ENCODE data around the gene FYB1. TPM values are rescaled to one million over a fixed set of nuclear protein-coding genes. Genes with fewer than 3 reads are reported as not detected.

The FYB1 gene
- total RNA-seq, 1 experiment from 2014 or later = 10.5 TPM

DNA sequence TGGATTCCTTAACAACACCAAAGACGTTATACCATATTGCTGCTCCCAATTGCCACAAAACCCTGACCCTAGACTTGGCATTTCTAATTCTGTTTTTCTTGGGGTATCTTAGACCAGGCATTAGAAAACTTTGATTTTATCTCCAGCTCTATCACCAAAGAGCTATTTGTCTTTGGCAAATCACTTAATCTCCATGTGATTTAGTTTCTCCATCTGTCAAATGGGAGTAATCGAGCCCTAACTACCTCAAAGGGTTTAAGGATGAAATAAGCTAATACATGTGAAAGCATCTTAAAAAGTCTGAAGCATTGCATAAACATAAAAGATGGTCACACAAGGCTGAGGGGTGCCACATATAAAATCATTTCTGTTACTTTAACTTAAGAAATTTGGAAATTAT, 60.6 kb downstream of the FYB1 start:
- no peaks in the 10 kb centered on the region for H3K36me3 ChIP-seq (ENCODE audit: low read depth)
- no peak overlapping the region for H3K27ac ChIP-seq
- no peaks in the 10 kb centered on the region; the same call in 1 of the 2 replicates for H3F3A ChIP-seq (ENCODE audit: insufficient read depth, low read depth)
- peaks cover 10% of the 10 kb centered on the region; the same call in 1 of the 2 replicates for H3K4me1 ChIP-seq (replicated peaks; ENCODE audit: insufficient read depth)
- peak overlapping the region; percentile 69; the same call in 1 of the 2 replicates for H2AFZ ChIP-seq
- CTCF ChIA-PET = interaction anchor here (0.6 kb wide), 1 partner anchor 60 kb away, joined by 7 read pairs; no protein-coding TSS in a partner anchor
- intact Hi-C loops (cut with micrococcal nuclease; ENCODE audit: unreplicated experiment) = no loop called here
- H3K79me2 ChIP-seq (ENCODE audit: low read depth) = no peaks in the 10 kb centered on the region
- no peak overlapping the region for H3K4me2 ChIP-seq
- POLR2A ChIA-PET (ENCODE audit: unreplicated experiment) = no interaction called here
- BruUV-seq (replicated peaks) = no TSS peak
- H3K27me3 ChIP-seq (ENCODE audit: insufficient read depth, low read depth) = no peaks in the 10 kb centered on the region
- H3K4me3 ChIP-seq = no peak overlapping the region
- 0 out of 2 replicates have a peak, but pooled peaks cover 5% of the 10 kb centered on the region for H3K9me2 ChIP-seq (ENCODE audit: insufficient read depth)
- DNase-seq = no peak
- 0 out of 2 replicates have a peak, but pooled peaks cover 3% of the 10 kb centered on the region for H3K9me3 ChIP-seq (ENCODE audit: insufficient read depth, low read depth)
- H4K20me1 ChIP-seq (ENCODE audit: insufficient read depth) = no peaks in the 10 kb centered on the region
- TF ChIP-seq, protein P1, sequence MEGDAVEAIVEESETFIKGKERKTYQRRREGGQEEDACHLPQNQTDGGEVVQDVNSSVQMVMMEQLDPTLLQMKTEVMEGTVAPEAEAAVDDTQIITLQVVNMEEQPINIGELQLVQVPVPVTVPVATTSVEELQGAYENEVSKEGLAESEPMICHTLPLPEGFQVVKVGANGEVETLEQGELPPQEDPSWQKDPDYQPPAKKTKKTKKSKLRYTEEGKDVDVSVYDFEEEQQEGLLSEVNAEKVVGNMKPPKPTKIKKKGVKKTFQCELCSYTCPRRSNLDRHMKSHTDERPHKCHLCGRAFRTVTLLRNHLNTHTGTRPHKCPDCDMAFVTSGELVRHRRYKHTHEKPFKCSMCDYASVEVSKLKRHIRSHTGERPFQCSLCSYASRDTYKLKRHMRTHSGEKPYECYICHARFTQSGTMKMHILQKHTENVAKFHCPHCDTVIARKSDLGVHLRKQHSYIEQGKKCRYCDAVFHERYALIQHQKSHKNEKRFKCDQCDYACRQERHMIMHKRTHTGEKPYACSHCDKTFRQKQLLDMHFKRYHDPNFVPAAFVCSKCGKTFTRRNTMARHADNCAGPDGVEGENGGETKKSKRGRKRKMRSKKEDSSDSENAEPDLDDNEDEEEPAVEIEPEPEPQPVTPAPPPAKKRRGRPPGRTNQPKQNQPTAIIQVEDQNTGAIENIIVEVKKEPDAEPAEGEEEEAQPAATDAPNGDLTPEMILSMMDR (conservative IDR thresholded peaks at IDR 0.05) = no peak
- no peak for TF ChIP-seq EZH2 (IDR thresholded peaks at IDR 0.05; ENCODE audit: low read depth)

DNA sequence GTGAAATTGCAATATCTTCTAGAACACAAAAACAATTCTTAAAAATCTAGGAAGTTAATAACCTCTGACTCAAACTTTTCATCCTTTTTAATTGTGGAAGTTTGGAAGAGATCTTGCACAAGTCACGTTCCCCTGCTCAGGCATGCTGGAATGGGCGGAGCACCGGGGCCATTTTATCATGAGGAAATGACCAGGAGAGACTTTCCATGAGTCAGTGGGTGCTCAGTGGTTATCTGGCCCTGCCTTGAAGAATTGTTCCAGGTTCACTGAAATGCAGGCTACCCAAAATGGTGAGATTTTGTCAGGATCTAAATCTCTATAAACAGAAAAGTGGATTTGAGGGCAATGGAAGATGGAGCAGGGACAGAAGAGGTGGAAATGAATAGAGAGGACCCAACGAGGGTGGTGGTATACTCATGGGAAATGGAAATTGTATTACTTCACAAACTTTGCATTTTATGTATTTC, 61.2 kb downstream of the FYB1 start:
- TF ChIP-seq, protein P1 (conservative IDR thresholded peaks at IDR 0.05) = no peak
- TF ChIP-seq EZH2 (IDR thresholded peaks at IDR 0.05; ENCODE audit: low read depth) = no peak
- Histone ChIP-seq H3K79me2 (ENCODE audit: low read depth) (no peaks in the 10 kb centered on the region), H3K27me3 (ENCODE audit: insufficient read depth, low read depth) (no peaks in the 10 kb centered on the region), H3K9me2 (ENCODE audit: insufficient read depth) (0 out of 2 replicates have a peak, but pooled peaks cover 5% of the 10 kb centered on the region), H3K9me3 (ENCODE audit: insufficient read depth, low read depth) (0 out of 2 replicates have a peak, but pooled peaks cover 3% of the 10 kb centered on the region), H2AFZ (peak overlapping the region; percentile 69), H3K4me1 (replicated peaks; ENCODE audit: insufficient read depth) (peaks cover 10% of the 10 kb centered on the region; the same call in 1 of the 2 replicates), H4K20me1 (ENCODE audit: insufficient read depth) (no peaks in the 10 kb centered on the region), H3K27ac (no peak overlapping the region), H3K36me3 (ENCODE audit: low read depth) (no peaks in the 10 kb centered on the region), H3F3A (ENCODE audit: insufficient read depth, low read depth) (no peaks in the 10 kb centered on the region; the same call in 1 of the 2 replicates), H3K4me2 (no peak overlapping the region), H3K4me3 (no peak overlapping the region)
- peak in 1 of 2 experiments; percentile 41 for DNase-seq
- BruUV-seq (replicated peaks) = no TSS peak
- ChIA-PET CTCF (interaction anchor here (0.6 kb wide), 1 partner anchor 59 kb away, joined by 7 read pairs; no protein-coding TSS in a partner anchor), POLR2A (ENCODE audit: unreplicated experiment) (no interaction called here)
- intact Hi-C loops (cut with micrococcal nuclease; ENCODE audit: unreplicated experiment) = no loop called here

DNA sequence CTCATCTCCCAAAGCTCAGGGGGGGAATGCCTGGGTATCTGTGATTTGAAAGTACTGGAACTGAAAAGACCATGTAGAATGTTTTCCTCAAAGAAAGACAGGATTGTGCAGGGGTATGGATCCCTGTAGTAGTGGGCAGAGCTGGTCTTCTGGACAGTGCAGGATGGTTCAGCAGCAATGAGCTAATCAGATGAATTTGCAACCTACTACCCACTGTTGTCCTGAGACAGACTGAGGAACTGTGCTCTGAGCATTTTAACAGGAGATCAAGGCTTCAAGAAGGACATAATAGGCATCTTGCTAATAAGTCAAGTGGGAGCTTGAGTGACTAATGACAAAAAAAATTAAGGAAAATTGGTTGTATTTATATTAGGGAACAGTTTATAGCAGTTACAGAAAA, 61.7 kb downstream of the FYB1 start:
- Histone ChIP-seq H3K27ac (no peak overlapping the region), H3K79me2 (ENCODE audit: low read depth) (no peaks in the 10 kb centered on the region), H3K4me1 (replicated peaks; ENCODE audit: insufficient read depth) (peaks cover 10% of the 10 kb centered on the region; the same call in 1 of the 2 replicates), H4K20me1 (ENCODE audit: insufficient read depth) (no peaks in the 10 kb centered on the region), H3K9me2 (ENCODE audit: insufficient read depth) (0 out of 2 replicates have a peak, but pooled peaks cover 5% of the 10 kb centered on the region), H3K27me3 (ENCODE audit: insufficient read depth, low read depth) (no peaks in the 10 kb centered on the region), H2AFZ (peak overlapping the region; percentile 69; the same call in 1 of the 2 replicates), H3K4me2 (no peak overlapping the region), H3K36me3 (ENCODE audit: low read depth) (no peaks in the 10 kb centered on the region), H3K9me3 (ENCODE audit: insufficient read depth, low read depth) (0 out of 2 replicates have a peak, but pooled peaks cover 3% of the 10 kb centered on the region), H3K4me3 (no peak overlapping the region), H3F3A (ENCODE audit: insufficient read depth, low read depth) (no peaks in the 10 kb centered on the region; the same call in 1 of the 2 replicates)
- no peak for DNase-seq
- POLR2A ChIA-PET (ENCODE audit: unreplicated experiment) = no interaction called here
- intact Hi-C loops (cut with micrococcal nuclease; ENCODE audit: unreplicated experiment) = no loop called here
- TF ChIP-seq, protein P1 (conservative IDR thresholded peaks at IDR 0.05) = no peak
- TF ChIP-seq EZH2 (IDR thresholded peaks at IDR 0.05; ENCODE audit: low read depth) = no peak
- CTCF ChIA-PET = no interaction called here
- BruUV-seq (replicated peaks) = no TSS peak
